ENCODE results near the gene EPHA1. TPM values are rescaled to one million over a fixed set of nuclear protein-coding genes. Genes with fewer than 3 reads are reported as not detected.
"Not testable (repeated sequence)": the region's sequence is repeated elsewhere in the genome, so short reads cannot be mapped to it uniquely, and the experiment has no call there.

The EPHA1 gene
- polyA plus RNA-seq, 3 donors, result 18.3 to 19.6 (median 18.9) TPM

DNA sequence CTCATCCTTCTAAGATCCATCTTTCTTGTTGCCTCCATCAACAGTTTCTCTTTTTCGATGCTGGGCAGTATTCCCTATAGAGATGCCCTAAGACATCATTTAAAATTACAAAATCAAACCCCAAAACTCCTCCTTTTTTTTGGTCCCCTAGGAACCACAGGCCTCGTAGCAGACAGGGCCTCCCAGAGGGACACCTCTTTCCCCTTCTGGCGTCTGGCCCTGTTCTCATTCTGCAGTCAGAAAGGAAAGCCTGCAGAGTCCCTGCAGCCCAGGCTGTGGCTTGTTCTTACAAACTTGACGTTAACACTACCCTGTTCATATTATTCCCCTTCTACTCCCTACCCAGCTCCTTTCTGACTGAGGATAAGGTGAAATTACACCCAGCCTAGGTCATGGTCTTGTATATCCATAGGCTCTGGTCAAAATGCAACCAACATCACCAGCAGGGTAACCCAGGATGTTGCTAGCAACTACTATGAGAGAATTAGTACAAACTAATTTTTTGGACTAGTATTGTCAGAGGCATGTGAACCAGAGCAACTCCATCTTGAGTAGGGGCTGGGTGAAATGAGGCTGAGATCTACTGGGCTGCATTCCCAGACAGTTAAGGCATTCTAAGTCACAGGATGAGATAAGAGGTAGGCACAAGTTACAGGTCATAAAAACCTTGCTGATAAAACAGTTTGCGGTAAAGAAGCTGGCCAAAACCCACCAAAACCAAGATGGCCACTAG is 3.5 kb upstream of the EPHA1 start:
- no peak for DNase-seq (ENCODE audit: extremely low read depth in 1 of 11, low read depth in 9 of 11, low spot score in 4 of 11)

- DNase-seq (ENCODE audit: extremely low read depth in 1 of 11, low read depth in 9 of 11, low spot score in 4 of 11), result no peak
Measured at GRCh38 chr7:143410521-143411004, 1.9 kb upstream of the EPHA1 start.

DNA sequence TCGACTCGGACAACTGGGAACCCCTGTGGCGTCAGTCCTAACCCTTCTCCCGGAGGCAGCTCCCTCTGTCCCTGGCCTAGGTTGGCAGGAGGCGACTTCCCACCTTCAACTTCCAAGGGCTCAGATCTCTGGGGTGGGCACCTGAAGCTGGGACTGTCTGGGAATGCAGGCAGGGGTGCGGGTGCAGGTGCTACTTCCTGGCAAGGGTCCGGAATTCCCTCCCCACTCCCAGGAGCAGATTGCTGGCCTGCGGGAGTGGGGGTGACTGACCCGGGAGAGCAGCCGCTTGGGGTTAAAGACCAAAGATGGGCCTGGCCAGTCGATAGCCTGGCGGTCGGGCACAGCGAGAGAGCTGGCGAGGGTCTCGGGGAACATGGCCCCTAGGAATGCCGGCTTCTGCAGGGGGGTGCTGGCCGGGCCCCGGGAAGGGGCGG is 387 bp downstream of the EPHA1 start:
- no peak for DNase-seq (ENCODE audit: extremely low read depth in 1 of 11, low read depth in 9 of 11, low spot score in 4 of 11)

- DNase-seq (ENCODE audit: extremely low read depth in 1 of 11, low read depth in 9 of 11, low spot score in 4 of 11), result no peak
Measured at GRCh38 chr7:143407287-143408251, 1.1 kb downstream of the EPHA1 start.

DNA sequence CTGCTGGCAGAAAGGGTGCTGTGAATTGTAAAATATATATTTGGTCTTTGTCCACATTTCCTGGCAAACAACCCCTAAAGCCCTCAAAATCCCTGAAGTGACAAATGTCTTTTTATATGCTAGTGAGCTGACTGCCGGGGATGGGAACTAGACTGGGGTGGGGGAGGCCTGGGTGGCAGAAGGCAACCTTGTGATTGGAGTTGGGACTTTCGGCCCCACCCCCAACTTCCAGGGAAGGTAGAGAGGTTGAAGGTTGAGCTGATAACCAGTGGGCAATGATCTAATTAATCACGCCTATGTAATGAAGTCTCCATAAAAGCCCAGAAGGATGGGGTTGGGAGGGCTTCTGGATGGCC is 2.7 kb downstream of the EPHA1 start:
- no peak for DNase-seq (ENCODE audit: extremely low read depth in 1 of 11, low read depth in 9 of 11, low spot score in 4 of 11)

DNA sequence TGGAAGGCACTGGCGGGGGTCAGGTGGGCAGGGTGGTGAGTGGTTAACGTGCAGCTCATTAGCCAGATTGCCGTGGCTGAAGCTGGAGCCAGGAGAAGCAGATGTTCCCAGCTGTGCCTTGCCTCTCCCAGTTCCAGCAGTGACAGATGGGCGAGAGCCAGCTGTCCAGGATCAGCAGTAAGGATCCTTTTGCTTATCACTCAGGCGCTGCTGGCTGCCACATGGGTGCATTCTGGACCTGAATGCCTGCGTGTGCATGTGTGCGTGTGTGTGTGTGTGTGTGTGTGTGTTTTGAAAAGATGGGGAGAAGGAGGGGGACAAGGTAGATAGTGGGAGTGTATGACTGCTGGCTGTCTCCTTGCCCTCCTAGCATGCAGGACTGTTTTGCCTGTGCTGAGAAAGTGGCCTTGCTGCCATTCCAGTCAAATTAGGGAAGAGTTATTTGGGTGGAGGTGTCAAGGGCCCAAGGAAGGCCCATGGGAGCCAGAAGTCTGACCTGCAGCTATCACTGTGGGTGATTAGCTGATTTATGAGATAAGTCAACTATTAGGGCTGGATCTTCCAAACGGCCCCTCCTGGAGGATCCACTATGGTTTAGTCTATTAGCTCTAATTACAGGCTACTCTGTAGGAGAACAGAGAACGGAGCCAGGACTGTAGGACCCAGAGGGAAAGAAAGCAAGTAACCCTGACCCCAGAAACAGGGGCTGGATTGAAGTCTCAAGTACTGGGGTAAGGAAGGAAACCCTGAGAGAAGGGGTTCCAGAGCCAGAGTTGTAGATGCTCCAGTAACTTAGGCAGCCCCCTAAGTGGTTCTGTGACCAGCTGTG is 3.3 kb downstream of the EPHA1 start:
- DNase-seq (ENCODE audit: extremely low read depth in 1 of 11, low read depth in 9 of 11, low spot score in 4 of 11), result peak in 7 of 11 donors; percentile 51 to 77 (median 74)

DNA sequence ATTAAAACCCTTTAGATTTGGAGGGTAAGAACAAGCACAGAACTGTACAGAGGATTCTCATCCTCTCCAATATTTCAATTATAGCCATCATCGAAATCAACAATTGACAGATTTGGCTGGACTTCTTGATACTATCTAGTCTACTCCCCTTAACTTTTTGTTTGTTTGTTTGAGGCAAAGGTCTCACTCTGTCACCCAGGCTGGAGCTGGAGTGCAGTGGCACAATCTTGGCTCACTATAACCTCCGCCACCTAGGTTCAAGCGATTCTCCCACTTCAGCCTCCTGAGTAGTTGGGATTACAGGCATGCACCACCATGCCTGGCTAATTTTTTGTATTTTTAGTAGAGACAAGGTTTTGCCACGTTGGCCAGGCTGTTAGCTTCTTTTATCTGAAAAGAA is 6.4 kb downstream of the EPHA1 start:
- DNase-seq (ENCODE audit: extremely low read depth in 1 of 11, low read depth in 9 of 11, low spot score in 4 of 11), result not testable (repeated sequence)

- DNase-seq (ENCODE audit: extremely low read depth in 1 of 11, low read depth in 9 of 11, low spot score in 4 of 11), result no peak
Measured at GRCh38 chr7:143401265-143401664, 7.4 kb downstream of the EPHA1 start.

DNA sequence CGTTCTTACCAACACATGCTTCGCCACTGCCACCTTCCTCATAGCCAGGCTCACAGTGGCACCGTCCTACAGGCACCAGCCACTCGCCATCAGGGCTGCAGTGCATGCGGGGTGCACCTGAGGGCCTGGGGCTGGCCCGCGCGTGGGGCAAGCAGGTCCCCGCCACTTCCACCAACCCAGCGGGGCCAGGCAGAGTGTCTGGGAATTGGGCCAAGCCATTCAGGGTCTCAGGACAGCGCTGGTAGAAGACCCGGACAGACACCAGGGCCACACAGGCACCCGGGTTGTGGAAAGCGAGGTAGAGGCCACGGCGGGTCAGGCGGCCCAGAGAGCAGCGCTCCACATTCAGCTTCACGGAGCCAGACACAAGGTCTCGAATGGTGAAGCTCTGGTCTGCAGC is 9.0 kb downstream of the EPHA1 start:
- DNase-seq (ENCODE audit: extremely low read depth in 1 of 11, low read depth in 9 of 11, low spot score in 4 of 11), result no peak

DNA sequence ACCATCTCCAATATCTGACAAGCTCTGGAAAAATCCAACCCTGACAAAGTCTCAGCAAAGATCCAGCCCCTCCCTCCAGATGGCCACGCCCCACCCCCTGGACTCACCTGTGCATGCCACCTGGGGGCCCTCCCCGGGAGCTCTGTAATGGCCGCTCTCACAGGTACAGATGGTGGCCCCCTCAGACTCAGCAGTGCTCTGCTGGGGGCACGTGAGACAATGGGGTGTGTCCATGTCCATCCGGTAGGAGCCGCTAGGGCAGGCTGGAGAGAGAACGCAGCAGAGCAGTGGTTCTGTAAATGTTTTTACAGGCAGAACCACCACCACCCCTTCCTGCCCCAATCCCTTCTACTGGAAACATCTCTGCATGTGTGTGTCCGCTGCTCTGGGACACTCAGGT is 9.5 kb downstream of the EPHA1 start:
- DNase-seq (ENCODE audit: extremely low read depth in 1 of 11, low read depth in 9 of 11, low spot score in 4 of 11), result no peak

DNA sequence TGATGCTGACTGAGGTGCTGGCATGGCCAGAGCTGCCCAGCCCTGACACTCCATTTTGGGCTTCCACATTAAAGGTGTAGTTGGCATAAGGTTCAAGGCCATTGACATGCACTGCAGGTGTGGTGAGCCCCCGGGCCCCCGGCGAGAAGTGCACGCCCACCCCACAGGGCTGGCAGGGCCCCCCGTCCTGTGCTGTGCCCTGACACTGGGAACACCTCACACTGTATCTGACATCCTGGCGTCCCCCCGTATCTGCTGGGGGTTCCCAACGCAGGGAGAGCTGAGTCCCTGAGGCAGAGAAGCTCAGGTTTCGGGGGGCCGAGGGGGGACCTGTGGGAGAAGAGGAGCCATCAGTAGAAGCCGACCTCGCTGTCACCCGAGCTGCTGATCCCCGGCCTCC is 10.0 kb downstream of the EPHA1 start:
- no peak for DNase-seq (ENCODE audit: extremely low read depth in 1 of 11, low read depth in 9 of 11, low spot score in 4 of 11)

DNA sequence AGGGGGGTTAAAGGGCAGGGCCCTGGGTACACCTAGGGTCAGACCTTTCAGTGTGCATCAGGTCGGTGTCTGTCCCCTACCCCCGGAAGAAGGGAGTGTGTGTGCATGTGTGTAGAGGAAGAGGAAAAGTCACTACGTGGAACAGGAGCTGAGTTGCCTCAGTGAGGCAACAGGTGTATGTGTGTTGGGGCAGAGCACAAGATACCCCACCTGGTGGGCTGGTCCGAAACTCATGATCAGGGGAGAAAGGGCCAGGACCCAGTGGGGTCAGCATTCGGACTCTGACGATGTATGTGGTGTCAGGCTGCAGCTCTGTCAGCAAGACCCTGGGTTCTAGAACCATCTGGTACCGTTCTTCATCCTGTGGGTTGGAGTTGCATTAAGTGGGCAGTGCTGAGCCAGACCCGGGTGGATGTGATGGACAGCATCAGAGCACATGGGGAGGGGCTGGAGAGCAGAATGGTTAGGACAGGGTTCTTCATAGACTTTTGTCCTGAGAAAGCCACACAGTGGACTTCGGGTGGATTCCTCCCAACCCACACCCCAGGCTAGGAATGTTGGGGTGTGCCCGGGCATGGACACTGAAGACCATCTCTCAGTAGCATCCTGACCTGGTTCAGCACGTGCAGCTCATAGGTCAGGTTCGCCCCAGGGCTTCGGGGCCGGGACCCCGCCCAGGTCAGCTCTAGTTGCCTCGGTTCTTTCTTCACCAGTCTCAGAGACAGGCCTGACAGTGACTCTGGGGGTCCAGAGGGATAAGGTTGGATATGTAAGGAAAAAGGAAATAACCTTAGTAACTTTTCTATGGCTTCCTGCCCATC is 10.7 kb downstream of the EPHA1 start:
- no peak for DNase-seq (ENCODE audit: extremely low read depth in 1 of 11, low read depth in 9 of 11, low spot score in 4 of 11)

GRCh38 chr7:143396625-143397556 is 11.8 kb downstream of the EPHA1 start:
- no peak for DNase-seq (ENCODE audit: extremely low read depth in 1 of 11, low read depth in 9 of 11, low spot score in 4 of 11)

- DNase-seq (ENCODE audit: extremely low read depth in 1 of 11, low read depth in 9 of 11, low spot score in 4 of 11), result no peak
Measured at GRCh38 chr7:143396182-143396581, 12.5 kb downstream of the EPHA1 start.

DNA sequence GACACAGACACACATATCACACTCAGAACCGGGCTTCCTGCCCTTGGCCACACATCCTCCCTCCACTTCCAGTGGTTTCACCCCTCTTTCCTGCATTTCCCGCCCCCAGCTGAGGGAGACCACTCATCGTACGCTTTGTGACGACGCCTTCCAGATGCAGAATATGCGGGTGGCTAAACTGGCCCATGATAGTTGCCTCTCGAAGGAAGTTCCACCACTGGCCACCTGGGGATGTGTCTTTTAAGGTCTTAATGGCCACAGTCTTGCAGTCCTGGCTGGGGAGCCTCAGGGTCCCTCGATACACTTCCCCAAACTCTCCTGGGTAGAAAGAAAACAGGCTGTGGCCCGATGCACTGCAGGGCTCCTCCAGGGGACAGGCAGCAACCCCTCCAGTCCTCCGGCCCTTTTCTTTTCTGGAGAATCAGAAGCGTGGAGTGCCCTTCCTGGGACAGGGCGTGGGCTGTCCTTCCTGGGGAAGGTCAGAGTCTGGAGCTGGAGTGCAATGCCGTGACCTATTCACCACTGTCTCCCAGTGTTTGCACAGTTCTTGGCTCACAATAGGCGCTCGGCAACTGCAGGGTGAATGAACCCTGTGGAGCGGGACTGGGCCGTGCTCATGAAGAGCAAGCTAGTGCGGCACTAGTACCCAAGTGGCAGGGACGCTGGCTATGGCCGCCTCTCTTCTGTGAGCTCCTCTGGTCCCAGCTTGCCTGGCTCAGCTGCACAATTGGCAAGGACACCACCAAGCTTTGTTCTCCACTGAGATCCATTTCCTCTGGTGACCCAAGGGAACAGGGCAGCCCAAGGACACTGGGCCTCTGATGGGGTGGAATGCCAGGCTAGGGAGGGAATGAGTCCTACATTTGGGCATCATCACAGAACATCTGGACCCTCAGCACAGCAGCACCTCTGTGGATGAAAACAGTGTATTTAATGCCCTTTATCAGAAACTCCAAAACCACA is 13.2 kb downstream of the EPHA1 start:
- DNase-seq (ENCODE audit: extremely low read depth in 1 of 11, low read depth in 9 of 11, low spot score in 4 of 11), result no peak

- DNase-seq (ENCODE audit: extremely low read depth in 1 of 11, low read depth in 9 of 11, low spot score in 4 of 11), result no peak
Measured at GRCh38 chr7:143394777-143395176, 13.9 kb downstream of the EPHA1 start.
